Stimulated activated CD4-positive, alpha-beta T cell treated with anti-CD3 and anti-CD28 coated beads, TNF-alpha, amount 100 ng/mL, for 1 hour (primary cell): Measurements from ENCODE around the gene MAP7D1.
"Not testable (repeated sequence)": the region's sequence is repeated elsewhere in the genome, so short reads cannot be mapped to it uniquely, and the experiment has no call there.

Experiments used
- DNase-seq, 3 donors: peaks; one replicate each; pipeline ENCODE4 v3.0.0-alpha.2; 2020; ENCODE audit warnings: low read depth in 3 of 3, low spot score in 1 of 3

MAP7D1 gene

DNA sequence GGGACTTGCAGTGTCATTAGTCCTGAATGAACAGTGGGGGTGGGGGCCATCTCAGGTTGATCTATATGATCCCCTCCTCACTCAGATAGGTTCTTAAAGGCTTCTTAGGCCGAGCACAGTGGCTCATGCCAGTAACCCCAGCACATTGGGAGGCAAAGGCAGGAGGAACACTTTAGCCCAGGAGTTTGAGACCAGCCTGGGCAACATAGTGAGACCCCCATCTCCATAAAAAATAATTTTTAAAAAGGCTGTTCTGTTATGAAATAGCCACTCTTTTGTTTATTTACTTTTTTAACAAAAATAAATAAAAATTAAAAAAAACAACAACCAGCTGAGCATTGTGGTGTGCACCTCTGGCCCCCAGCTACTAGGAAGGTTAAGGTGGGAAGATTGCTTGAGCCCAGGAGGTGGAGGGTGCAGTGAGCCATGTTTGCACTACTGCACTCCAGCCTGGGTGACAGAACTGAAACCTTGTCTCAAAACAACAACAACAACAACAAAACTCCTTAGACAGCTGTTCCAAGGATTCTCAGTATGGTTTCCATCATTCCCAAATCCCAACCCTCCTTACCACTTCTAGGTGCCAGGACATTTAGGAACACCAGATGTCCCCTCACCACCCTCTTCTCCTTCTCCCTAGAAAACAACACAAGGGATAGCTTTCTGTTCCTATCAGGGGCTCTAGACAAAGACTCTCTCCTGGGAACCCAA, 4.7 kb upstream of the MAP7D1 start:
- DNase-seq: no peak

DNA sequence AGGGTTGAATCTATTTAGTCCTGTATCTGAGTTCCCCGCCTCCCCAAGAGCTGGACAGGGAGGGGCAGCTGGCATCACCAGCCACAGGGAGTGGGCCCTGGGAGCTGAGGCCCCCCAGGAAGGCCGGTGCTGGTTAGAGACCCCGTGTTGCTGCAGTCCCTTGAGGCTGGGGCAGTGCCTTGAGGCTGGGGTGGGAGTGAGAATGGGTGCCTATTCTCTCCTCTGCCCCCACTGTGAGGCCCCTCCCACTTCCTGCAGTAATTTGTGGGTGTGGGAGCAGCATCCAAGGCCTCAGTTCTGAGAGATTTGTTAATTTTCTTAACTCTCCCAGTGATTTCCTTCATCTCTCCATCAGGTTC, 4.1 kb upstream of the MAP7D1 start:
- DNase-seq: no peak

DNA sequence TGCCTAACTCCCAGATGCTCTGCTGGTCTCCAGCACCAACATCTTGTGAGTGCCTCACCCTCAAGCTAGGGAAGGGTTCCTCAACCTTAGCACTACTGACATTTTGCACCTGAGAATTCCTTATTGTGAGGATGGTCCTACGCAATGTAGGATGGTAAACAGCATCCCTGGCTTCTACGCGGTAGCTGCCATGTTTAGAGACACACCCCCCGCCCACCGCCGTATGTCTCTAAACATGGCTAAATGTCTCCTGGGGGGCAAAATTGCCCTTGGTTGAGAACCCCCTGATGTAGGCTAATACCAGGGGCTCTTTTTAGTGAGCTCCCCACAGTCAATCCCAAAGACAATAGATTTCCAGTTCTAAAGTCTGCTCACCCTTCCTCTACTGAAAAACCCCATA, 2.5 kb upstream of the MAP7D1 start:
- DNase-seq: no peak

GRCh38 chr1:36154335-36154734, 1.6 kb upstream of the MAP7D1 start:
- no peak for DNase-seq

DNA sequence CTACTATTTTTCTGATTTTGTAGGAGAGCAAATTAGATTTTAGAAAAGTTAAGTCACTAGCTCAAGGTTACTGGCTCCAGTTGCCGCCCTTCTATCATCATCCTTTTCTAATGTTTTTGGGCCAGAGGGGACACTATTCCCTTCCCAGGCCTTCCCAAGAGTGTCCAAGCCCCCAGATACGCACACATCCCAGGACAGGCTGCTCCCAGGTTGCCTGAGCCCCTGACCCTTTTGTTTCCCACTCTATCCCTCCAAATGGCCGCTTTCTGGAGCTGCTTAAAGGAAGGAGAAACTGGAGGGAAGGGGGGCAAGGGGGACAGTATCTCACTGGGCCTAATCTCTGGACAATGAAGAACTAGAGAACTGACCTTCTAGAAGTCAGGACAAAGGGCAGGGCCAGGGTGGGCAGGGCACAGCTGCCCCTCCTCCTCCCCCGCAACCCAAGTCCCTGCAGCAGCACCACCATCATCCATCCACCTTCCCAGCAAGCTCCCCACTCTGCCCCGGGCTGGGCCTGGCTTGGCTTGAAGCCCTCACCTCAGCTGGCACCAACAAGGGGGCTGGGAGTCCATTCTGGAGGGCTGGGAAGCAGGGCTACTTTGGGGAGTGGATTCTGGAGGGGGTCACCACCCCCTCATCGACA, 1.1 kb upstream of the MAP7D1 start:
- DNase-seq: no peak

DNA sequence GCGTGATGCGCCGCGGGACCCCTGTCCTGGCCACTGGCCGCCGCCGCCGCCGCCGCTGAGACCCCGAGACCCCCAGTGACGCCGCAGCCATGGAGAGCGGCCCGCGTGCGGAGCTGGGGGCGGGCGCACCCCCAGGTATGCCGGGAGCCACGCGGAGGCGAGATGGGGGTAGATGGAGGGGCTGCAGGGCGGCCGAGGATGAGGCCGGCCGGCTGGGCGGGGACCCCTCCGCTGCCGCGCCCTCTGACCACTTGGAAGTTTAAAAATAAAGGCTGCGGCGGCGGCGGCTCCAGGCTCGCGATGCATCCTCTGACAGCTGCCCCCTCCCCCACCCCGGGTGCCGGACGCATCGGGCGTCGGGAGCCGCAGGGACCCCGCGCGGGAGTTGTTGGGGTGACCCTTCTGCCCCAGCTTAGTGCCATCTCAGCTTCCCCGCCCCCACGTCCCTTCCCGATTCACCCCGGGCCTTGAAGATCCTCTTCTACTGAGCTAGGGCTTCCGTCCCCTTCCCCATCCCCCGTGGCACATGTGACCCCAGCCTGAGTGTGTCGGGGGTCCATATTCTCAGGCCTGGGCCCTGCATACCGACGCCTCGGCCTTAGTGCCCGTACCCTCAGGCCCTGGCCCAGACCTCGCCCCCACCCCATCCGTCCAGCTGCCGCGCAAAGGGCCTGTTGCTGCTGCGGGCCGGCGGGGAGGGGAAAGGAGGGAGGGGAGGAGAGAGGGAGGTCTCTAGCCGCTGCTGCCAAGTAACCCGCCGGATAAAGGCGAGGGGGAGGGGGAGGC, 562 bp downstream of the MAP7D1 start:
- peak in 1 of 3 donors; percentile 41 for DNase-seq

DNA sequence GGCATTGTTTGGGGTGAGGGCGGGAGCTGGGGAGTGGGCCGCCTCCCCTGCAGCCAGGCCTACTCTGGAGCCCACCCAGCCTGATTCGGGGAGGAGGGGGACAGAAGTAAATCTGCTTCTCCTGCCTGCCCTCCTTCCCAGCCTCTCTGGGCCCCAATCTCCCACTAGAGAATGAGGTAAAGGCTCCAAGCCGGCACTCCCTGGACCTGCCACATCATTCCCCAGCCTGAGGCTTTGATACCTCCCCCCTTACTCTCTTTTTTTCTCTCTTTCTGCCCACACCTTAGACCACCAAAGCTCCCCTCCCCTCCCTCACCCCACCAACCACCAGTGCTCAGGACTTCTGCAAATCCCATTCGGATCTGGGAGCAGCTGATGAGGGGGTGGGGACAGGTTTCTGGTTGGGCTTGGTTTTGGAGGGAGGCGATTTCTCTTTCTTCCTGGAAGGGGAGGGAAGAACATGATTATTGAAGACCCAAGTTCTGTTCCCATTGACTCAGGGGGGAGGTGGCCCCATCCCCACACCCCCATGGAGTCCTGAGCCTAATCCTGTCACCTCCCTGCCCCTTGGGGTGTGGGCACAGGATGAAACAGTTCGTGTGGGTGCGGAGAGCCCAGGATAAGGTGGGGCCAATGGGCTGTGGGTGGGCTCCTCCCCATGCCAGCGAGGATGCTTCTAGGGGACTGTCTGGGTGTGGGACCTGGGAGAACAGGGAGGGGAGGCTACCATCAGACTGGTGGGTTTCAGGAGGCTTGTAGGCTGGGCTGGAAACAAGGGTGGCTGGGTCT, 1.3 kb downstream of the MAP7D1 start:
- no peak for DNase-seq

DNA sequence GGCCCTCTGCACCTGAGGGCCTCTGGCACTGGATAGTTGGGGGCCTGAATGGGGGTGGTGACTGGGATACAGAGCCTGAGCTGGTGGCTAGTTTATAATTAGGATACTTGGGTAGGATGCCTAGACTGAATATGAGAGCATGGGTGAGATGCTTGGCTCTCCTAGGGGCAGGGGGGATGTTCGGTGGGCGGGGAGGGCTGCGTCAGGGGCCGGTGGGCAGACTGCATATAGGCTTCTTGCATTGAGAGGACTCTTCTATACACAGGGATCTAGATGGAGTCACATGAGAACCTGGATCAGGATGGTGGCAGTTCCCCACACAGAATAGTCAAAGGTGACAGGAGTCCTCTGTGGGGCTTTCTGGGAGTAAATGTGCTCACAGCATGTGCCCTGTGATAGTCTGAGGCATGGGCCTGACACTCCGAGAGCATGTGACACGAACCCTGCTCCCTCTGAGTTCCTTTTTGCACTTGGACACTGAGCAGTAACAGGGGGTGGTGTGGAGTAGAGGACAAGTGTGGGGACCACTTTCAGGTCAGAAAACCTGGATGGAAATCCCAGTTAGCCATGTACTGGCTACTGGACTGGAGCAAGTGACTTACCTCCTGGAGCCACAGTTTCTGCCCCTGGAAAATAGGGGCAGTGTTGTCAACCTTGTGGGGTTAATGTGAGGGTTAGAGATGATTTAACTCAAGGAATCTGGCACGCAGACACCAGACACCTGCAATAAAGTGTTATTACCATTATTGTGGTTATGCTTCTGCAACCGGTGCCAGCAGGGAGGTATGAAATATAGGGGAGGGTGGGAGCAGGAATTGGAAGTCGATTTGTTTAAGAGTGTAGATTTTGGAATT, 2.2 kb downstream of the MAP7D1 start:
- no peak for DNase-seq

DNA sequence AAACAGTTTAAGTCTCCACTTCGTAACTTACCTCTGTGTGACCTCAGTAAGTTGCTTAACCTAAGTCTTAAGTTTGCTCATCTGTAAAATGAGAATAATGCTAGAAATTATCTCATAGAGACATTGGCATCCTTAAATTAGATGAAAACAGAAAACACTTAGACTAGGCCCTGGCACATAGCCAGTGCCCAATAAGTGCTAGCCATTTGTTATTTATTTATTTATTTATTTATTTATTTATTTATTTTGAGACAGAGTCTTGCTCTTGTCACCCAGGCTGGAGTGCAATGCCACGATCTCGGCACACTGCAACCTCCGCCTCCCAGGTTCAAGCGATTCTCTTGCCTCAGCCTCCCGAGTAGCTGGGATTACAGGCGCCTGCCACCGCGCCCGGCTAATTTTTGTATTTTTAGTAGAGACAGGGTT, 2.9 kb downstream of the MAP7D1 start:
- not testable (repeated sequence) for DNase-seq

DNA sequence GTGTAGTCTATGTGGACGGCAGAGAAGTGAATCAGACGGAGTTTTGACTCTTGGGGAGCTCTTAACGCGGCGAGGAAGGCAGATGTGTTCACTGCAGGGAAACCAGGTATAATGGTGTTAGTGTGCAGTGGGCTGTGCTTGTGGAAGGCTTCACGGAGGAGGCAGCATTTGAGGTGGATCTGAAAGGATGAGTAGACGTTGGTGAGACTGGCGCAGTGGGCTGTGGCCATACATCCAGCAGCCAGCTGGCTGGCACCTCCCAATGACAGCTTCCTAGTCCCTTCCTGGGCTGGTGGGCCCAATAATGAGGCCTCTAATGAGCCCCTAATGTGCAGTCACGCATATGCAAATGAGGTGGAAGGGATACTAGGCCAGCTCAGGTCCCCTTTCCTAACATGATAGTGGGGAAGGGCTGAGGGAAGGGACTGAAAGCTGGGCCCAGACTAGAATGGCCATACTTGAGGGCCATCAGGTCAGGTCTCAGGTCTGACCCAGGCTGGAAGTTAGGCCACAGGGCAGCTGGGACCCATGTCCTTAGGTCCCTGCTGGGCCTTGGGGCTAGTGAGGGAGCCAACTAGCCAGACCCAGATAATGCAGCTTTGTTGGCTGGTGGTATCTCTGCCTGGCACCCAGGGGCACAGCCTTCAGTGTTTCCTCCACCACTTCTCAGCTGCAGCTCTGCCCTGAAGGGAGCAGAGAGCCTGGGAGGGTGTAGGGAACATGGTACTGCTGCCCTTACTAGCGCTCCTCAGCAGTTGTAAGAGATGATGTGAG, 3.8 kb downstream of the MAP7D1 start:
- DNase-seq: no peak

DNA sequence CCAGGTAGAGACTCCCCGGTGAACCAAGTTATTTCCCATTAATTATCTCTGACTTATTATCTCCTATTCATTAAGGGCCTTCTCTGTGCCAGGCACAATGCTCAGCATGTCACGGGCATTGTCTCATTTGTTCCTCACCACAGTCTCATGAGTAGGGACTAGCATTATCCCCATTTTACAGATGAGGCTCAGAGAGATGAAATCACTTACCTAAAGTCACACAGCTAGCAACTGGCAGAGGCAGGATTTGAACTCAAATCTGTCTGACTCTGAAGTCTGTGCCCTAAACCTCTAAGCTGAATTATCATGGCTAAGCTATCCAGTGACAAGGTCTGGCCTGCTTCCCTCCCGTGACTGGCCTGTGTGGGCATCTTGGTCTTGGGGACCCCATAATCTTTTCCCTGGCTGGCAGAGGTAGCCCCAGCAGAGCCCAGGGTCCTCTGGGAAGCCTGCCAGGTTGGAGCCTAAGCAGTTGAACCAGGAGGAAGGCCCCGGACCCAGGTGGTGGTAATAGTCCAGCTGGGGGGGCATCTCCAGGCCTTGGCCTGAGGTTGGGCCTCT, 4.5 kb downstream of the MAP7D1 start:
- DNase-seq: no peak

DNA sequence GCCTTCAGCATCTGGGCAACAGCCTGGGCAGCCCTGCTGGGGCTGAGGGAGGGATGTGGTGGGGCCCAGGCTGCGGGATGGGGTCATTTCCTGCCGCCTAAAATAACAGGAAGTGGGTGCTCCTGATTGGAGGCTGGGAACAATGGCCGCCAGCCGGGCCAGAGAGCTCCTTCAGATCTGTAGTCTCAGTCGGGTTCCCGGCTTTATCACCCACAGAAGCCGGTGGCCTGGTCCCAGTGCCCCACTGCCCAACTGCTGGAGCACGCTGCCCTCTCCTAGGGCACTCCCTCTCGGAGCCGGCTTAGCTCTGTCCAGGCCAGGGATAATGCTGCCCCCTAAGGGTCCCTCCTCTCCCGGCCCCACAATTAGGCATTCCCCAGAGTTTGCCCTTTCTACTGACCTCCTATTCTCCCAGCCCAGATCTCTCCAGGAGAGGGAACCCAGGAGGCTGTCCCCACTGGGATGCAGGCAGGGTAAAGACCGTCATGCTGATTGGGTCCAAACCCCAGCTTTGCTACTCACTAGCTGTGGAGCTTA, 5.1 kb downstream of the MAP7D1 start:
- DNase-seq: no peak

- DNase-seq: no peak
Observed at GRCh38 chr1:36161641-36162531, 5.9 kb downstream of the MAP7D1 start.

- DNase-seq: no peak
Observed at GRCh38 chr1:36162680-36163239, 6.8 kb downstream of the MAP7D1 start.

DNA sequence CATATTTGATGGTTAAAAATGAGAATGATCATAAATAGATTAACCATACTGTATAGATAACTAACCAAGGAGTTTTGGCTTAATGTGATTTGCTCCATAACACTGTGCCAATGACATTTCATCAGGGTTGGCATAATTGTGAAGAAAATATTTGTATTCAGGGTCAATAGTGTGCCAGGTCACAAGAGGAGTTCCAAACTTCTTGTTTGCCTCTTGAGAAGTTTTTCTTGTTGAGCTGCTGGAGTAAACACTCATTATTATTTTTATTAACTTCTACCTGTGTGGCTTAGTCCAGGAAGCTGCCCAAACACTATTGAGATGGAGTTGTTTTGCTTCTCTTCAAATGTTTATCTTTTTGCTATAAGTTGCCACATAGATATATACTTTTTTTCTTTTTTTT, 7.5 kb downstream of the MAP7D1 start:
- no peak for DNase-seq

GRCh38 chr1:36164361-36164760, 8.4 kb downstream of the MAP7D1 start:
- no peak for DNase-seq

DNA sequence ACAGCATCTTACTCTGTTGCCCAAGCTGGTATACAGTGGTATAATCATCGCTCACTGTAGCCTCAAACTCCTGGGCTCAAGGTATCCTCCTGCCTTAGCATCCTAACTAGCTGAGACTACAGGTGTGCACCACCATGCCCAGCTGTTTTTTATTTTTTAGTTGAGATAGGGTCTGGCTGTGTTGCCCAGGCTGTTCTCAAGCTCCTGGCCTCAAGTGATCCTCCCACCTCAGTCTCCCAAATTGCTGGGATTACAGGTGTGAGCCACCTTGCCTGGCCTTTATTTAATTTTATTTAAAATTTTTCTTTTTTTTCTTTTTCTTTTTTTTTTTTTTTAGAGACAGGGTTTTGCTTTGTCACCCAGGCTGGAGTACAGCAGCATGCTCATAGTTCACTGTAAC, 9.2 kb downstream of the MAP7D1 start:
- no peak for DNase-seq

- no peak for DNase-seq
Observed at GRCh38 chr1:36166136-36166535, 10.2 kb downstream of the MAP7D1 start.
